HG03558 (cell line): Measurements from ENCODE around the gene CYSTM1.

Experiments used
- ATAC-seq: cut with Tn5 transposase; IDR thresholded peaks from one replicate; pipeline ENCODE4 v1.9.1; 2021; ENCODE audit warnings: moderate number of reproducible peaks; ENCODE audit not compliant: unreplicated experiment; ENCODE audit errors: extremely low read depth

Gene CYSTM1

DNA sequence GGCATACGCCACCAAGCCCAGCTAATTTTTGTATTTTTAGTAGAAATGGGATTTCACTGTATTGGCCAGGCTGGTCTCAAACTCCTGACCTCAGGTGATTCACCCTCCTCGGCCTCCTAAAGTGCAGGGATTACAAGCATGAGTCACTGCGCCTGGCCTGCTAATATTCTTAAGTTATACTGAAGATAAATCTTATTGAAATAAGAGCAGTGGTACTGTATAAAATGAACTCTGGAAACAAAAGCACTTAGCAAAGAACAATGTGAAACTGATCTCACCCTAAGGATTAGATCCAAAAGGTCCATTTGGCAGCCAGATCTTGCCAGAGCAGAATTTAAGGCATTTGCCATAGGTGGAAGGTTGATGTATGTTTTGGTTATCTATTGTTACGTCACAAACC lies 27.1 kb downstream of the CYSTM1 start:
- no peak for ATAC-seq

- ATAC-seq = no peak
Measured at GRCh38 chr5:140202610-140203009, 27.6 kb downstream of the CYSTM1 start.

GRCh38 chr5:140205216-140205615 lies 30.2 kb downstream of the CYSTM1 start:
- ATAC-seq = no peak

GRCh38 chr5:140205952-140206351 lies 31.0 kb downstream of the CYSTM1 start:
- no peak for ATAC-seq

GRCh38 chr5:140207250-140207964 lies 32.4 kb downstream of the CYSTM1 start:
- no peak for ATAC-seq

DNA sequence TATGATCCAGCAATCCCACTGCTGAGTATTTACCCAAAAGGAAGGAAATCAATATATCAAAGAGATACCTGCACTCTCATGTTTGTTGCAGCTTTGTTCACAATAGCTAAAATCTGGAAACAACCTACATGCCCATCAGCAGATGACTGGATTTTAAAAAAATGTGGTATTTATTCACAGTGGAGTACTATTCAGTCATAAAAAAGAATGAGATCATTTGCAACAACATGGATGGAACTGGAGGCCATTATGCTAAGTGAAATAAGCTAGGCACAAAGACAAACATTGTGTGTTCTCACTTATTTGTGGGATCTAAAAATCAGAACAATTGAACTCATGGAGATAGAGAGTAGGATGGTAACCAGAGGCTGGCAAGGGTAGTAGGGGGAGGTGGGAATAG lies 33.1 kb downstream of the CYSTM1 start:
- no peak for ATAC-seq

- ATAC-seq = peak; percentile 73
Measured at GRCh38 chr5:140213370-140213983, 38.5 kb downstream of the CYSTM1 start.

DNA sequence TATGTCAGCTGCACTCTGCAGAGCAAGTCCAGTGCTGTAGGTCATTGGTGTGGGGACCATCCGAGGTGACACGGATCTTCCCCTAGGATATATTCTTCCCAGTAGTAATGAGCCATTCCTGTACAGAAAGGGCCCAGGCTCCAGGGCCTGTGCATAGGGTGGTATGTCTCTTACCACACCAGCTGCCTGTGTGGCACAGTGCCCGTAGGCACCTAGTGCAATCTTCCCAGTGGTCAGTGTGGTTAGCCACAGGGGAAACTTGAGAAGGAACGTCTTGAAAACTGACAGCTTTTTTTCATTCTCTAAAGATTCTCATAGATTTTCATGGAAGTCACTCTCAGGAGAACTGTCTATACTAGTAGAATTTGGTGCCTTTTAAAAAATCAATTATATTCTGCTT lies 39.8 kb downstream of the CYSTM1 start:
- no peak for ATAC-seq

- ATAC-seq = no peak
Measured at GRCh38 chr5:140215276-140215675, 40.3 kb downstream of the CYSTM1 start.

- no peak for ATAC-seq
Measured at GRCh38 chr5:140216478-140217074, 41.6 kb downstream of the CYSTM1 start.

- ATAC-seq = no peak
Measured at GRCh38 chr5:140217299-140218026, 42.5 kb downstream of the CYSTM1 start.

- ATAC-seq = no peak
Measured at GRCh38 chr5:140219068-140219991, 44.3 kb downstream of the CYSTM1 start.

DNA sequence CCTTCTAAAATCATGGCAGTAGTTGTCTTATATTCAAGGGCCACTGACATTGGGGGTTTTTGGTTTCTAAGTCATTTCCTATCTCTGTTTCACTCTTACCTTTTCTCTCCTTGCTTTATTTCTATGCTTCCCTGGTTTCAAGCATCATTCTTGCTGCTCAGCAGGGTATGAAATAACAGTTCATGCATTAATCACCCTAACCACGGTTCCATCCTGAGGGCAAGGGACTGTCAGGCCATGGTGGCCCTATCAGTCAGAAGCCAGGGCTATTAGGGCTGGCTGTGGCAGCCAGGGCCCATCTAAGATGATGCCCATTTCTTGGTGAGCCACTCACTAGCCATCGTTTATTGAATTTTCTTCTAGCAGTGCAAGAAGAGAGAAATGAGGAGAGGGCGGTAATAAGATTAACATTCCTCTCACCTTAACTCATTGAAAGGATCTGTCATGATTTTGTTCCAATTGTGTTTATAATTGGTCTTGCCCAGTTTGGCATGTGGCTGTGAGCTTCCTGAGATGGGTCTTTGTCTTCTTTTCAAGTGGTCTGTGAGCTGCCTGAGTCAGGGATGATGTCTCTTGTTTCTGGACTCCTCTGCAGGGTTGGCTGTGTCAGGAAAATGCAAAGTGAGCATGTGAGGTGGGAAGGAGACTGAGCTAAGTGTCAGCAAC lies 45.2 kb downstream of the CYSTM1 start:
- peak; percentile 67 for ATAC-seq

DNA sequence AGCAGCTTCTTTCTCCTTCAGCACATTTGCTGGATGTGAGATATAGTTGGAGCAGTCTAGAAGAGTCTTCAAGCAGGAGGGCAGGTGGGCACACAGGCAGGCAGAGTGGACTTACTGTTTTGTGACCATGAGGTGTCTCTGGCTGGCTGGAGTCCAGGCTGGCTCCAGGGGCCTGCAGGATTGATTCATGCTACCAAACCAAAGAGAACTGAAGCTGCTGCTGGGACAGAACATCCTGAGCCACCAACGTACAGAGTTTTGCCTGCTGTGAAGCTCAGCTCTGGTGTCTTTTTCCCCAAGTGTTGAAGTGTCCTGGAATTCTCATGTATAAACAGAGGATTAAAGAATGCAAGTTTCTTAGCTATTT lies 45.7 kb downstream of the CYSTM1 start:
- ATAC-seq = no peak

- ATAC-seq = no peak
Measured at GRCh38 chr5:140221697-140222223, 46.8 kb downstream of the CYSTM1 start.

- no peak for ATAC-seq
Measured at GRCh38 chr5:140222416-140222815, 47.4 kb downstream of the CYSTM1 start.

DNA sequence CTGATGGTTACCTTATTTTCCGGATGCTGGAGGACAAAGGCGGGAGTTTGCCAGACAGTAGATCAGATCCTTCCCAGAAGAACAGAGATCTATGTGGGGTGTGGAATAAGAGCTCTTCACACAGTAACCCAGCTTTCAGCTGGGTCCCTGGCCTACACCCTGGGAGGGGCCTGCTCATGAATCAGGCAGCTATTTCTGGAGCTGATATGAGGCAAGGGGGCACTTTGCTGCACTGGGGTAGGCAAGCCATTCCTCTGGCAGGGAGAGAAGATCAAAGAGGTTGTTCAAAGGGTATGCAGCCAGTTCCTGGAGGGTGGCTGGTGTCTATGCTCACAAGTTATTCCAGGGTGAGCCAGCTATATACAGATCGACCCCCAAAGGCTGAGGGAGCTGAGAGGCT lies 48.6 kb downstream of the CYSTM1 start:
- ATAC-seq = no peak

GRCh38 chr5:140224658-140225057 lies 49.7 kb downstream of the CYSTM1 start:
- ATAC-seq = no peak

DNA sequence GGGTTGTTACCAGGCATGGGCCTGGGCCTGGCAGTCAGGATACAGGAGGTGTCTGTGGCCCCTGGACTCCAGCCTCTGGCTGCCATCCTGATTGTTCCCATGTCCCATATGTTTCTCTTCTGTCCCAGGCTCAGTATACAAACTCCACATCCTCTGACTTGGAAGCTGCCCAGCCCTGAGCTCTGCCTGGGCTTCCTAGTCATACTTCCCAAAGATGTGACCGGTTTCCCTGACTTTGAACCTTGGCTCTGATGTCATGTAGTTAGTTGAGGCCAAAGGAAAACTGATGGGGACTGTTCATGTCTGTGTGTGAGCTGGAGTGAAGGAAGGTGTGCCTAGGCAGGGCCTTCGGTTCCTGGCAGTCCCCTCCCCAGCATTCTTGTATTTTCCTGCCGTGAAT lies 50.4 kb downstream of the CYSTM1 start:
- ATAC-seq = no peak
